ENCODE measurements around the gene TMEM114. TPM values are rescaled to one million over a fixed set of nuclear protein-coding genes. Genes with fewer than 3 reads are reported as not detected.

Gene TMEM114
- total RNA-seq, 4 donors from 2014 or later: not detected

DNA sequence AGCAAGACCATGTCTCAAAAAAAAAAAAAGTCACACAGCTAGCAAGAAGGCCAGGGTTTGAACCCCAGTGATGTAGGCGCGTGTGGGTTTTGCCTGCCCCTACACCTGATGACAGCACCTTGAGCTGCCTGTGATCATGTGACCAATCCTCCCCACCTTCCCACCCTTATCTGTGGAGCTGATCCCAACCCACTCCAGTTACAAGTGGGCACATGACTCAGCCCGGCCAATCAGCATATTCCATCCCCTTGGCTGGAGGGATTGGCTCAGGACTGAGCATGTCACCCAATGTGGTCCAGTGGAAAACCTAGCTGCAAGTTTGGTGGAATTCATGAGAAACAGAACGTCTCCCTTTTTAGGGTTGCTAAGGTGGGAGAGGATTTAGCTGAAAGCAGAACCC, 6.6 kb downstream of the TMEM114 start:
- WGBS, 2 donors: 72 to 79% methylated on average over 4 of the region's 4 CpGs
- Histone ChIP-seq H3K36me3 (no peaks in the 10 kb centered on the region), H3K27ac (no peak overlapping the region), H3K27me3 (no peaks in the 10 kb centered on the region), H3K4me3 (replicated peaks in 1 of 3) (no peak overlapping the region), H3K9me3 (no peaks in the 10 kb centered on the region), H3K4me1 (no peaks in the 10 kb centered on the region)
- TF ChIP-seq, protein P1, sequence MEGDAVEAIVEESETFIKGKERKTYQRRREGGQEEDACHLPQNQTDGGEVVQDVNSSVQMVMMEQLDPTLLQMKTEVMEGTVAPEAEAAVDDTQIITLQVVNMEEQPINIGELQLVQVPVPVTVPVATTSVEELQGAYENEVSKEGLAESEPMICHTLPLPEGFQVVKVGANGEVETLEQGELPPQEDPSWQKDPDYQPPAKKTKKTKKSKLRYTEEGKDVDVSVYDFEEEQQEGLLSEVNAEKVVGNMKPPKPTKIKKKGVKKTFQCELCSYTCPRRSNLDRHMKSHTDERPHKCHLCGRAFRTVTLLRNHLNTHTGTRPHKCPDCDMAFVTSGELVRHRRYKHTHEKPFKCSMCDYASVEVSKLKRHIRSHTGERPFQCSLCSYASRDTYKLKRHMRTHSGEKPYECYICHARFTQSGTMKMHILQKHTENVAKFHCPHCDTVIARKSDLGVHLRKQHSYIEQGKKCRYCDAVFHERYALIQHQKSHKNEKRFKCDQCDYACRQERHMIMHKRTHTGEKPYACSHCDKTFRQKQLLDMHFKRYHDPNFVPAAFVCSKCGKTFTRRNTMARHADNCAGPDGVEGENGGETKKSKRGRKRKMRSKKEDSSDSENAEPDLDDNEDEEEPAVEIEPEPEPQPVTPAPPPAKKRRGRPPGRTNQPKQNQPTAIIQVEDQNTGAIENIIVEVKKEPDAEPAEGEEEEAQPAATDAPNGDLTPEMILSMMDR (IDR thresholded peaks at IDR 0.05): no peak
- TF ChIP-seq POLR2A (IDR thresholded peaks at IDR 0.05): no peak
- DNase-seq: no peak
- intact Hi-C loops (cut with DNase I): no loop called here

- no peak overlapping the region for H3K4me3 ChIP-seq (replicated peaks in 1 of 3)
- intact Hi-C loops (cut with DNase I): no loop called here
- no peaks in the 10 kb centered on the region for H3K36me3 ChIP-seq
- H3K27me3 ChIP-seq: no peaks in the 10 kb centered on the region
- TF ChIP-seq, protein P1 (IDR thresholded peaks at IDR 0.05): no peak
- no peak for TF ChIP-seq POLR2A (IDR thresholded peaks at IDR 0.05)
- H3K27ac ChIP-seq: no peak overlapping the region
- H3K9me3 ChIP-seq: no peaks in the 10 kb centered on the region
- H3K4me1 ChIP-seq: no peaks in the 10 kb centered on the region
- 88 to 100% methylated on average over 2 to 3 of the region's 3 CpGs for WGBS, 2 donors
- DNase-seq: no peak
These were observed 7.1 kb downstream of the TMEM114 start for GRCh38 chr16:8583199-8583598.

DNA sequence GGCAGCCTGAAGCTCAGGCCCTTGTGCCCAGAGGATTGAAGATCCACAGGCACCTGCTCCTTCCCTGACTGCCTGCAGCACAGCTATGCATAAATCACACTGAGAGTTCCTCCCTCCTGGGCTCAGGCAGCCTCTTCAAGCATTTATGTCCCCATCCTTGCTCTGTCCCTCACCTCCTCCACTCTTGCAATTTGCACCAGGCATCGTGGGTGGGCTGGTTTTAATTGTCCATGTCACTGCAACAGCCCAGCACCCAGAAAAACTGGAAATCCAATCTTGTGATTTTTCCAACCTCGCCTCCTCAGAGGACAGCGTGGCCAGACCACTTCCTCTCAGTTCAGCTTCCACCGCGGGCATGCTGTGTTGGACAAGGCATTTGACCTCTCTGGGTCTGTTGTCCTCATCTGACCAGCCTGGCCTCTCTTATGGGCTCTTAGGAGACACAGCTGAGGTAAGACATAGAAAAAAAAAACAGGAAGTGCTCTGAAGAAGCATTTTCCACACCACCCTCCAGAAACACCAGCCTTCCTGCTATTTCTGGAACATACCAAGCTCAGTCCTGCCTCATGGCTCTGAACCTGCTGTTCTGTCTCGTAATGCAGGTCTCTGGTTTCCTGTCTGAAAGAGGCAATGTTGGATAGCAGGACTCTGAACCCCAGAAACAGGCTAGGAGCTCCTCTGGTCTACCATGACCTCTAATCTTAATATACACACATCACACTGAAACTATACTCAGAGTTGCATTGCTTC, 8.3 kb downstream of the TMEM114 start:
- no peak overlapping the region for H3K4me3 ChIP-seq (replicated peaks in 1 of 3)
- H3K36me3 ChIP-seq: no peaks in the 10 kb centered on the region
- WGBS, 2 donors: 19 to 28% methylated on average over 6 of the region's 6 CpGs
- no peaks in the 10 kb centered on the region for H3K4me1 ChIP-seq
- no peak overlapping the region for H3K27ac ChIP-seq
- no peak for DNase-seq
- H3K9me3 ChIP-seq: no peaks in the 10 kb centered on the region
- H3K27me3 ChIP-seq: no peaks in the 10 kb centered on the region
- intact Hi-C loops (cut with DNase I): no loop called here
- no peak for TF ChIP-seq POLR2A (IDR thresholded peaks at IDR 0.05)
- TF ChIP-seq, protein P1 (IDR thresholded peaks at IDR 0.05): no peak

GRCh38 chr16:8579559-8579958, 10.8 kb downstream of the TMEM114 start:
- Histone ChIP-seq H3K27ac (no peak overlapping the region), H3K4me1 (no peaks in the 10 kb centered on the region), H3K27me3 (no peaks in the 10 kb centered on the region), H3K9me3 (no peaks in the 10 kb centered on the region), H3K4me3 (replicated peaks in 1 of 3) (no peak overlapping the region), H3K36me3 (no peaks in the 10 kb centered on the region)
- TF ChIP-seq, protein P1 (IDR thresholded peaks at IDR 0.05): no peak
- TF ChIP-seq POLR2A (IDR thresholded peaks at IDR 0.05): no peak
- intact Hi-C loops (cut with DNase I): loop anchor here (10.0 kb wide), 2 partner anchors 65 to 425 kb away; no protein-coding TSS in a partner anchor
- WGBS, 2 donors: 88 to 90% methylated on average over 9 of the region's 9 CpGs
- no peak for DNase-seq

- WGBS, 2 donors: 62 to 66% methylated on average over 10 of the region's 10 CpGs
- Histone ChIP-seq H3K27me3 (no peaks in the 10 kb centered on the region), H3K4me3 (replicated peaks in 1 of 3) (no peak overlapping the region), H3K36me3 (no peaks in the 10 kb centered on the region), H3K4me1 (no peaks in the 10 kb centered on the region), H3K9me3 (no peaks in the 10 kb centered on the region), H3K27ac (no peak overlapping the region)
- intact Hi-C loops (cut with DNase I): loop anchor here (10.0 kb wide), 2 partner anchors 67 to 427 kb away; no protein-coding TSS in a partner anchor
- DNase-seq: no peak
- no peak for TF ChIP-seq POLR2A (IDR thresholded peaks at IDR 0.05)
- TF ChIP-seq, protein P1 (IDR thresholded peaks at IDR 0.05): no peak
These were observed 12.5 kb downstream of the TMEM114 start for GRCh38 chr16:8577678-8578304.

All from thyroid gland (tissue), 4 donors.